Activated CD8-positive, alpha-beta memory T cell treated with anti-CD3 and anti-CD28 coated beads for 48 hours (primary cell): ENCODE results near the gene CLPTM1L.
A peak's percentile ranks its signal among the peaks of the same experiment; 100 is the strongest.

Experiments used
- DNase-seq, 3 experiments: peaks; one replicate each; pipeline ENCODE4 v3.0.0-alpha.2; 2020; ENCODE audit warnings: low read depth in 2 of 3, low spot score in 2 of 3

Gene CLPTM1L, protein sequence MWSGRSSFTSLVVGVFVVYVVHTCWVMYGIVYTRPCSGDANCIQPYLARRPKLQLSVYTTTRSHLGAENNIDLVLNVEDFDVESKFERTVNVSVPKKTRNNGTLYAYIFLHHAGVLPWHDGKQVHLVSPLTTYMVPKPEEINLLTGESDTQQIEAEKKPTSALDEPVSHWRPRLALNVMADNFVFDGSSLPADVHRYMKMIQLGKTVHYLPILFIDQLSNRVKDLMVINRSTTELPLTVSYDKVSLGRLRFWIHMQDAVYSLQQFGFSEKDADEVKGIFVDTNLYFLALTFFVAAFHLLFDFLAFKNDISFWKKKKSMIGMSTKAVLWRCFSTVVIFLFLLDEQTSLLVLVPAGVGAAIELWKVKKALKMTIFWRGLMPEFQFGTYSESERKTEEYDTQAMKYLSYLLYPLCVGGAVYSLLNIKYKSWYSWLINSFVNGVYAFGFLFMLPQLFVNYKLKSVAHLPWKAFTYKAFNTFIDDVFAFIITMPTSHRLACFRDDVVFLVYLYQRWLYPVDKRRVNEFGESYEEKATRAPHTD

GRCh38 chr5:1344975-1345838, at the start of gene CLPTM1L:
Gene CLPTM1L (minus strand): TSS chr5:1345099. CDS start chr5:1344841, 258 bp downstream.
- DNase-seq = peak; percentile 63 to 84 (median 69)

- DNase-seq = no peak
Measured at GRCh38 chr5:1393571-1394501, 48.9 kb upstream of the CLPTM1L start.

DNA sequence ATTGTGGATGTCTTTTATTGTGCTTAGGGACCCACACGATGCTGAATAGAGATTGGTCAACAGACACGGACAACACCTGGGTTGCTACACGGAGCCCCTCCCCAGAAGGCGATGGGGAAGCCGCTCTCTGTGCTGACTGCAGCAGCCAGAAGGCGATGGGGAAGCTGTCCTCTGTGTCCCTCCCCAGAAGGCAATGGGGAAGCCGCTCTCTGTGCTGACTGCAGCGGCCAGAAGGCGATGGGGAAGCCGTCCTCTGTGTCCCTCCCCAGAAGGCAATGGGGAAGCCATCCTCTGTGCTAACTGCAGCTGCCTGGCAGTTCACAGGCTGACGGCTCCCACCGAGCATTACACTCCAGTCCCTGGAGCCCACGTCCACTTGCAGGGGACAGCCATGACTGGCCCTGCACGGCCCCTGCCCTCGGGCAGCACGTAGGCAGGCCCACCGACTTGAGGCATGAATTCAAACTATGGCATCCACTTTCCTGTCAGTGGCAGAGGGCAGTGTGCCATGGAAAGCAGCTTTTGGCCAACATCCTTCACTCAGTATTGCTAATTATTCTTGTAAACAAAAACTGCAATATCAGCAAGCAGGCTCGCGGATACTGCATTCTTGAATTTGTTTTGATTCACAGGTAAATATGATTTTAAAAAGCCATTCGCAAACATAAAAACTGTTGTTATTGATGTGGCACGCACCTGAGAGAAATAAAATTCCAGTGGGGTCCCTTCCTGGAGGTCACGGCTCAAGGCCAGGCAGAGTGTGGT, 48.1 kb upstream of the CLPTM1L start:
- no peak for DNase-seq

GRCh38 chr5:1392261-1392660, 47.4 kb upstream of the CLPTM1L start:
- DNase-seq = no peak

DNA sequence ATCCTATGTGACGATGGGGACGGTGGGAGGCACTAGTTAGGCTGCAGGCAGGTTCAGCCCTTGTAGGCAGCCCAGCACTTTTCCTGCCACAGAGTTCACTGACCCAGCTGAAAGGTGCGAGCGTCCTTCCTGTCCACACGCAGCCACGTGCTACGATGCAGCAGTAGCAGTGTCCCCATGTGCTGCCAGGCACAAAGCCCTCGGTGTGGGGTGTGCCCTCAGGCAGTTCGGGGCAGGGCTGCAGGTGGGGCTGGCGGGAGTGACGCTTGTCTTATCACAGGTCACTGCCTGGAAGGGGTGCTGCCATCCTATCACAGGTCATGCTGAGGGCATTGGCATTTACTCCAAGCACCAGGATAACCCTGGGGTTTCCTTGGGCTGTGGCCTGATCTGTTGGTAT, 46.8 kb upstream of the CLPTM1L start:
- no peak for DNase-seq

- no peak for DNase-seq
Measured at GRCh38 chr5:1390861-1391600, 46.1 kb upstream of the CLPTM1L start.

DNA sequence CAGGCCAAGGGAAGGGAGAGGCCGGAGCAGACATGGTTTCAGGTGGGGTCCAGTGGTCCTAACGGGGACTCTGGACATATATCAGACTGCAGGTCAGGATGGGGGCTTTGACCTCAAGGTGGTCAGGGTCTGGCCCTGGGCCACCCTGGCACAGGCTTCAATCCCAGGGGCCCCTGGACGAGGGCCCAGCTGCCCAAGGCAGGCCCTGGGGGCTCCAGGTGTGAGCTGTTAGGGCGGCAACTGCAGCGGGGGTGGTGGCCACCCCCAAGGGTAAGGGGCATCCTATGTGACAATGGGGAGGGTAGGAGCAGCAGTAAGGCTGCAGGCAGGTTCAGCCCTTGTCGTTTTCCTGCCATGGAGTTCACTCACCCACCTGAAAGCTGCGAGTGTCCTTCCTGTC, 45.4 kb upstream of the CLPTM1L start:
- DNase-seq = no peak

- no peak for DNase-seq
Measured at GRCh38 chr5:1388383-1388967, 43.6 kb upstream of the CLPTM1L start.

DNA sequence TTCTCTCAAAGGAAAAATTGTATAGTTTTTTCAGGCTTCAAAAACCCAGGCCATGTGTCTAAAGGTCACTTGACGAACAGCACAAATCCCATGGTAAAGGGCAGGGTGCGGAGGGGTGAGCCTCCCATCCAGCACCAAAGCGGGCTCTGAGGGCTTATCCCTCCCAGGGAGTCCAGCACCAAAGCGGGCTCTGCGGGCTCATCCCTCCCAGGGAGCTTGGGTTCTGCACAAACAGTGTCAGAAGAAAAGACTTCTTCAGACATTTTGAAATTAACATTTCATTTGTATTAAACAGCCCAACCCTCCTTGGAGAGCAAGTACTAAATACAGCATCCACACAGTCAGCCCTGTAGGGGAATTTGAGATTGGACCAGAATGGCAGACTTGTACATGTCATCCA, 43.0 kb upstream of the CLPTM1L start:
- no peak for DNase-seq

GRCh38 chr5:1387059-1387755, 42.3 kb upstream of the CLPTM1L start:
- DNase-seq = no peak

- DNase-seq = peak in 2 of 3 experiments; percentile 28 to 39
Measured at GRCh38 chr5:1386274-1386717, 41.4 kb upstream of the CLPTM1L start.

DNA sequence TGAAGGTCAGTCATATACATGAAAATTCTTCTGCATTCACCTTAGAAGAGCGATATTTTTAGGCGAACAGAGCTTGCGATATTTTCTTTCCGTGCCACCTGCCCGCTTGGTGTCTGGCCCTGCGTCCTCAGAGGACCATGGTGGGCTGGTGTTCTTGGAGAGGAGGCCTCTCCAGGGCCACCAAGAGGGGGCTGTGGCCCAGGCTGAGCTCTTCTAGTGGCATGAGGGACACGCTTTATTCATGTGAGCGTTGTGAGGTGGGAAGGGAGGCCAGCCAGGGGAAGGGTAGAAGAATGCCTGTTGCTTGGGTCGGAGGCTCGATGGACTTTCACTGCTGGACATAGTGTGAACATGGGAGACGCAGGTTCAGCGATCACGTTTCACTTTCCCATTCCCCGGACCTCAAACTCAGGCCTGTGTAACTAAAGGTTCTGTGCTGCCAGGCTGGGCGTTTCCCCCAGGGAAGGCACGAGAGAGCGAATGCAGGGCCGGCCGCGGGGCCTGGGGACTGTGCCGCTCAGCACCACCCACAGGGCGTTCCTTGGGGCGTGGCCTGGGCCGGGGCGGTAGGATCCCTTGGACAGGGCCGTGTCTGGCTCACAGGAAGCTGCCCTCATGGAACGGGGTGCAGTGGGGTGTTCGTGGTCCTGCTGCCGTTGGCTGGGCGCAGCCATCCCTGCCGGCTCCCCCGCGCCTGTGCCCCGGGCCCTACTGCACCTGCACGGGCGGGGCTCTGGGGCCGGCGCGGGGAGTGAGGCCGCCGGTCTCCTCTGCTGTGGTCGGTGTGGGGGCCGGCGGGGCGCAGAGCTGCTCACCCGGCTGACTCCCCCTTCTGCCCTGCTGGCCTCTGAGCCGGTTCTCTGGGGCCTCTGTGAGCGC, 40.7 kb upstream of the CLPTM1L start:
- peak; percentile 57 to 65 (median 58) for DNase-seq

- DNase-seq = no peak
Measured at GRCh38 chr5:1384521-1384920, 39.6 kb upstream of the CLPTM1L start.

DNA sequence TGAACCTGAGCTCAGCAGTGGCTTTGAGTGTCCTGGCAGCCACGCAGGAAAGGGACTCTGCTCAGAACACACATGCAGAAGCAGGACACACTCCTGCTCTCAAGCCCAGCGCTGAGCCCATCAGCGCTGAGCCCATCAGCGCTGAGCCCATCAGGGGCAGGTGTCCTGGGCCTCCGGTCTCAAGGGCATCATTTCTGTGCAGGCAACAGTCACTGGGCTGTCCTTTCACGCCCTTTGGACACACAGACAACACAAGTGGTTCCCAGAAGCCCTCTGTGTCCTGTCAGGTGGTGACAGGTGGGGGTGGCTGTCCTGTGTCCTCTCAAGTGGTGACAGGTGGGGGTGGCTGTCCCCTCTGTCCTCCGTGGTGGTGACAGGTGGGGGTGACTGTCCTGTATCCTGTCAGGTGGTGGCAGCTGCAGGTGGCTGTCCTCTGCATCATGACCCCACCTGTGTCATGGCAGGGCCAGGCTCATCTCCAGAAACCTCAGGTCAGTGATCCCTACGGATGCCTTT, 39.0 kb upstream of the CLPTM1L start:
- DNase-seq = no peak

DNA sequence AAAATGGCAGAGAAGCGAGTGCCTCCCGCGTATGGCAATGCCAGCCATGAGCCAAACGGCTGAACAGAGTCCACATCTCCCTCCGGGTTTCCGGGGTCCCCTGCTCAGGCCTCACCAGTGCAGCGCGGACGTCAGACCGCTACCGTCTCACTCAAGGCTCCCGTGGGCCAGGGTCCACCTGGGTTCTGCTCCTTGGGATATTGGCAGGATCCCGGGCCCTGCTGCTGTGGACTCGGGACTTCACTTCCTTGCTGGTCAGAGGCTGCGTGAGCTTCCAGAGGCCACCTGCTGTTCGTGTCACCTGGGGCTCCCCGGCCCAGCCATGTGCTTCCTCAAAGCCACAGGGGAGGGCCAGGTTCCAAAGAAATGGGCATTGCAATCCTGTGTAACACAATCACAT, 38.4 kb upstream of the CLPTM1L start:
- no peak for DNase-seq

DNA sequence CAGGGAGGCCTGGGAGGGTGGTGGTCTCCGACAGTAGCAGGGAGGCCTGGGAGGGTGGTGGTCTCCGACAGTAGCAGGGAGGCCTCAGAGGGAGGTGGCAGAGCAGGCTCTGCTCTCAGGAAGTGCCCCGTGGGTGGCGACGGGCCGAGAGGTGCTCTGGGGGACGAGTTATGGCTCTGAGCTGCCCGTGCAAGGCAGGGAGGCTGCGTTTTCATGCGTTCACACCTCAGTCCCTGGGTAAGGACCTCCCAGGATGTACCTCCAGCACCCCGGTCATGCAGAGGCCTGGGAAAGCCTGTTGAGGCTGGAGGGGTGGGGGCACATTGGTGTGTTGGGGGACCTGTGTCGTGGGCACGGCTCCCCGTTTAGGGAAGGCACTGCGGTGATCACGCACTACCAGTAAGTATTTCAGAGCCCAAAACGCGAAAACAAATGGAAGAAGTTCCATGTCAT, 37.4 kb upstream of the CLPTM1L start:
- DNase-seq = no peak
